ENCODE measurements around the gene SLC34A1.

SLC34A1 gene

GRCh38 chr5:177389241-177390169 is 5.3 kb downstream of the SLC34A1 start:
- no peak for DNase-seq

GRCh38 chr5:177390363-177391300 is 6.4 kb downstream of the SLC34A1 start:
- peak; percentile 82 for DNase-seq

- DNase-seq = no peak
Measured at GRCh38 chr5:177392765-177393164, 8.5 kb downstream of the SLC34A1 start.

GRCh38 chr5:177393206-177393765 is 9.1 kb downstream of the SLC34A1 start:
- no peak for DNase-seq

GRCh38 chr5:177393990-177394389 is 9.8 kb downstream of the SLC34A1 start:
- no peak for DNase-seq

- DNase-seq = no peak
Measured at GRCh38 chr5:177396078-177396477, 11.8 kb downstream of the SLC34A1 start.

- DNase-seq = no peak
Measured at GRCh38 chr5:177396807-177397206, 12.6 kb downstream of the SLC34A1 start.

- DNase-seq = no peak
Measured at GRCh38 chr5:177397875-177398390, 13.7 kb downstream of the SLC34A1 start.

GRCh38 chr5:177399997-177400868 is 16.0 kb downstream of the SLC34A1 start, which contains the start of gene PFN3:
Gene PFN3 (minus strand): TSS chr5:177400661. CDS start chr5:177400576, 85 bp downstream.
- no peak for DNase-seq

- DNase-seq = peak; percentile 58
Measured at GRCh38 chr5:177402271-177403043, 18.2 kb downstream of the SLC34A1 start.

- no peak for DNase-seq
Measured at GRCh38 chr5:177403102-177403791, 19.0 kb downstream of the SLC34A1 start.

- DNase-seq = peak; percentile 83
Measured at GRCh38 chr5:177403792-177404640, 19.8 kb downstream of the SLC34A1 start.

GRCh38 chr5:177404641-177405179 is 20.5 kb downstream of the SLC34A1 start:
- DNase-seq = no peak

- no peak for DNase-seq
Measured at GRCh38 chr5:177405312-177405711, 21.1 kb downstream of the SLC34A1 start.

- peak; percentile 34 for DNase-seq
Measured at GRCh38 chr5:177405805-177406204, 21.6 kb downstream of the SLC34A1 start.

- no peak for DNase-seq
Measured at GRCh38 chr5:177409043-177409801, 25.0 kb downstream of the SLC34A1 start, which contains the start of gene F12. Gene F12 (minus strand): TSS chr5:177409564. CDS start chr5:177409527, 37 bp downstream.

GRCh38 chr5:177410575-177410974 is 26.3 kb downstream of the SLC34A1 start:
- DNase-seq = no peak

GRCh38 chr5:177412603-177413233 is 28.5 kb downstream of the SLC34A1 start:
- no peak for DNase-seq

All from hematopoietic multipotent progenitor cell treated with erythropoietin and hydrocortisone succinate and interleukin-3 and kit ligand, for 8 days (in vitro differentiated cells).